IPS-18c (cell line): ENCODE data around the gene MLLT3.

Experiments used
- H3K4me3 ChIP-seq: 2 replicates; pipeline ENCODE4 v1.7.0; 2013; ENCODE audit warnings: low read depth, mild to moderate bottlenecking, low read length, moderate library complexity; ENCODE audit not compliant: insufficient read depth
- H3K9me3 ChIP-seq: one replicate; pipeline ENCODE4 v1.6.1; 2013; ENCODE audit warnings: mild to moderate bottlenecking, low read length, moderate library complexity; ENCODE audit not compliant: control insufficient read depth, insufficient read depth

Gene MLLT3

GRCh38 chr9:20480249-20480648, 142.1 kb downstream of the MLLT3 start:
- no peak overlapping the region for H3K4me3 ChIP-seq
- no peaks in the 10 kb centered on the region for H3K9me3 ChIP-seq

- Histone ChIP-seq H3K4me3 (no peak overlapping the region), H3K9me3 (no peaks in the 10 kb centered on the region)
Observed at GRCh38 chr9:20479419-20480155, 142.7 kb downstream of the MLLT3 start.

- H3K4me3 ChIP-seq = no peak overlapping the region
- no peaks in the 10 kb centered on the region for H3K9me3 ChIP-seq
Observed at GRCh38 chr9:20478786-20479185, 143.5 kb downstream of the MLLT3 start.

- Histone ChIP-seq H3K9me3 (no peaks in the 10 kb centered on the region), H3K4me3 (no peak overlapping the region)
Observed at GRCh38 chr9:20477940-20478620, 144.2 kb downstream of the MLLT3 start.

- Histone ChIP-seq H3K4me3 (no peak overlapping the region), H3K9me3 (no peaks in the 10 kb centered on the region)
Observed at GRCh38 chr9:20476912-20477521, 145.3 kb downstream of the MLLT3 start.

- no peaks in the 10 kb centered on the region for H3K9me3 ChIP-seq
- H3K4me3 ChIP-seq = no peak overlapping the region
Observed at GRCh38 chr9:20474496-20474895, 147.8 kb downstream of the MLLT3 start.

GRCh38 chr9:20473515-20474013, 148.7 kb downstream of the MLLT3 start:
- Histone ChIP-seq H3K9me3 (no peaks in the 10 kb centered on the region), H3K4me3 (no peak overlapping the region)

- H3K4me3 ChIP-seq = no peak overlapping the region
- H3K9me3 ChIP-seq = no peaks in the 10 kb centered on the region
Observed at GRCh38 chr9:20472342-20473045, 149.8 kb downstream of the MLLT3 start.

GRCh38 chr9:20466328-20467008, 155.8 kb downstream of the MLLT3 start:
- no peaks in the 10 kb centered on the region for H3K9me3 ChIP-seq
- H3K4me3 ChIP-seq = no peak overlapping the region

GRCh38 chr9:20464242-20464641, 158.1 kb downstream of the MLLT3 start:
- Histone ChIP-seq H3K4me3 (no peak overlapping the region), H3K9me3 (no peaks in the 10 kb centered on the region)

GRCh38 chr9:20463823-20464222, 158.5 kb downstream of the MLLT3 start:
- no peaks in the 10 kb centered on the region for H3K9me3 ChIP-seq

GRCh38 chr9:20462410-20462809, 159.9 kb downstream of the MLLT3 start:
- H3K4me3 ChIP-seq = no peak overlapping the region

More at GRCh38 chr9:20463823-20464222, 158.5 kb downstream of the MLLT3 start:
- H3K4me3 ChIP-seq = no peak overlapping the region

GRCh38 chr9:20447291-20447690, 175.0 kb downstream of the MLLT3 start:
- H3K4me3 ChIP-seq = no peak overlapping the region
- no peaks in the 10 kb centered on the region for H3K9me3 ChIP-seq

More at GRCh38 chr9:20462410-20462809, 159.9 kb downstream of the MLLT3 start:
- H3K9me3 ChIP-seq = no peaks in the 10 kb centered on the region

GRCh38 chr9:20446248-20446647, 176.1 kb downstream of the MLLT3 start:
- no peak overlapping the region for H3K4me3 ChIP-seq
- no peaks in the 10 kb centered on the region for H3K9me3 ChIP-seq

GRCh38 chr9:20442461-20443319, 179.6 kb downstream of the MLLT3 start:
- Histone ChIP-seq H3K9me3 (no peaks in the 10 kb centered on the region), H3K4me3 (no peak overlapping the region)

GRCh38 chr9:20441711-20442423, 180.4 kb downstream of the MLLT3 start:
- H3K4me3 ChIP-seq = no peak overlapping the region
- H3K9me3 ChIP-seq = no peaks in the 10 kb centered on the region
